ENCODE measurements around the gene TAS2R46.

GRCh38 chr12:11092128-11092527, 30.0 kb upstream of the TAS2R46 start, which contains the start of gene TAS2R43:
- TF ChIP-seq CTCF (IDR thresholded peaks at IDR 0.05) (no peak), POLR2A (IDR thresholded peaks at IDR 0.05) (no peak)

Measured in uterus (tissue), 2 donors.